Colon (tissue), 2 donors: ENCODE measurements around the gene UNC13B.
"Not testable (repeated sequence)": the region's sequence is repeated elsewhere in the genome, so short reads cannot be mapped to it uniquely, and the experiment has no call there.

Experiments
- FAIRE-seq: peaks from 2 replicates; lab custom pipeline; 2012; peaks lifted over from hg19 to GRCh38; lab: Jason Lieb, UNC
- donor health status: control.
- donor health status: control.

The UNC13B gene

GRCh38 chr9:35226651-35227050, 64.8 kb downstream of the UNC13B start:
- no peak for FAIRE-seq

GRCh38 chr9:35227284-35227683, 65.5 kb downstream of the UNC13B start:
- FAIRE-seq, result no peak

- no peak for FAIRE-seq
These were observed 67.4 kb downstream of the UNC13B start for GRCh38 chr9:35229066-35229778.

GRCh38 chr9:35229779-35230143, 68.0 kb downstream of the UNC13B start:
- FAIRE-seq, result no peak

- no peak for FAIRE-seq
These were observed 71.2 kb downstream of the UNC13B start for GRCh38 chr9:35232867-35233544.

- FAIRE-seq, result no peak
These were observed 74.9 kb downstream of the UNC13B start for GRCh38 chr9:35236692-35237091.

GRCh38 chr9:35237311-35237710, 75.5 kb downstream of the UNC13B start:
- FAIRE-seq, result no peak

- not testable (repeated sequence) for FAIRE-seq
These were observed 84.1 kb downstream of the UNC13B start for GRCh38 chr9:35245945-35246344.

- no peak for FAIRE-seq
These were observed 91.3 kb downstream of the UNC13B start for GRCh38 chr9:35253075-35253474.

GRCh38 chr9:35254237-35254636, 92.4 kb downstream of the UNC13B start:
- FAIRE-seq, result no peak

- FAIRE-seq, result no peak
These were observed 93.4 kb downstream of the UNC13B start for GRCh38 chr9:35254984-35255857.

GRCh38 chr9:35257986-35258659, 96.3 kb downstream of the UNC13B start:
- FAIRE-seq, result no peak

- no peak for FAIRE-seq
These were observed 97.1 kb downstream of the UNC13B start for GRCh38 chr9:35258660-35259474.

GRCh38 chr9:35260186-35260585, 98.4 kb downstream of the UNC13B start:
- no peak for FAIRE-seq

- no peak for FAIRE-seq
These were observed 100.3 kb downstream of the UNC13B start for GRCh38 chr9:35262064-35262463.

GRCh38 chr9:35267710-35268109, 105.9 kb downstream of the UNC13B start:
- no peak for FAIRE-seq

GRCh38 chr9:35269919-35270318, 108.1 kb downstream of the UNC13B start:
- no peak for FAIRE-seq

- no peak for FAIRE-seq
These were observed 109.8 kb downstream of the UNC13B start for GRCh38 chr9:35271637-35272036.

- no peak for FAIRE-seq
These were observed 111.2 kb downstream of the UNC13B start for GRCh38 chr9:35272989-35273388.

- no peak for FAIRE-seq
These were observed 111.8 kb downstream of the UNC13B start for GRCh38 chr9:35273591-35273990.

- no peak for FAIRE-seq
These were observed 113.2 kb downstream of the UNC13B start for GRCh38 chr9:35274993-35275392.

GRCh38 chr9:35277171-35277520, 115.3 kb downstream of the UNC13B start:
- no peak for FAIRE-seq
